Measurements from ENCODE around the gene NKIRAS2.

The NKIRAS2 gene

DNA sequence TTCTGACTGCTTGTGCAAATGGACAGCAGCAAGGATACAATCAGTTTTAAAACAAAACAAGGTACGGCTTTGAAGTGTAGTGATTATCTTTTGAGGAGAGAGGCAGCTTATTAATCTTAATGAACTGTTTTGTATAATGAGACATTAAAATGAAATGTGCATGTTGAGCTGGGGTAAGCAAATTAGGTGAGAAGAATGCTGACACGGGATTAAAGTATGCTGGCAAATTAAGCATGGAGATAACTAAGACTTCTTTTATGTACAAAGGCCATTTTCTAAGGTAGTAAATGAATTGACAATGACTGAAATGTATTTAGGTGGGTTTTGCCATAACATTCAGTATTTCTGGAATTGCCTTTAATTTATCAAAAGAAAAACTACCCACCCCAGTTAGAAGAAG lies 21.4 kb upstream of the NKIRAS2 start:
- TF ChIP-seq, protein P1, sequence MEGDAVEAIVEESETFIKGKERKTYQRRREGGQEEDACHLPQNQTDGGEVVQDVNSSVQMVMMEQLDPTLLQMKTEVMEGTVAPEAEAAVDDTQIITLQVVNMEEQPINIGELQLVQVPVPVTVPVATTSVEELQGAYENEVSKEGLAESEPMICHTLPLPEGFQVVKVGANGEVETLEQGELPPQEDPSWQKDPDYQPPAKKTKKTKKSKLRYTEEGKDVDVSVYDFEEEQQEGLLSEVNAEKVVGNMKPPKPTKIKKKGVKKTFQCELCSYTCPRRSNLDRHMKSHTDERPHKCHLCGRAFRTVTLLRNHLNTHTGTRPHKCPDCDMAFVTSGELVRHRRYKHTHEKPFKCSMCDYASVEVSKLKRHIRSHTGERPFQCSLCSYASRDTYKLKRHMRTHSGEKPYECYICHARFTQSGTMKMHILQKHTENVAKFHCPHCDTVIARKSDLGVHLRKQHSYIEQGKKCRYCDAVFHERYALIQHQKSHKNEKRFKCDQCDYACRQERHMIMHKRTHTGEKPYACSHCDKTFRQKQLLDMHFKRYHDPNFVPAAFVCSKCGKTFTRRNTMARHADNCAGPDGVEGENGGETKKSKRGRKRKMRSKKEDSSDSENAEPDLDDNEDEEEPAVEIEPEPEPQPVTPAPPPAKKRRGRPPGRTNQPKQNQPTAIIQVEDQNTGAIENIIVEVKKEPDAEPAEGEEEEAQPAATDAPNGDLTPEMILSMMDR (IDR thresholded peaks at IDR 0.05; ENCODE audit: low read length, missing control alignments), result no peak
- DNase-seq (ENCODE audit: low read depth), result no peak
- H3K4me3 ChIP-seq (replicated peaks; ENCODE audit: low read depth, low read length), result no peak overlapping the region

DNA sequence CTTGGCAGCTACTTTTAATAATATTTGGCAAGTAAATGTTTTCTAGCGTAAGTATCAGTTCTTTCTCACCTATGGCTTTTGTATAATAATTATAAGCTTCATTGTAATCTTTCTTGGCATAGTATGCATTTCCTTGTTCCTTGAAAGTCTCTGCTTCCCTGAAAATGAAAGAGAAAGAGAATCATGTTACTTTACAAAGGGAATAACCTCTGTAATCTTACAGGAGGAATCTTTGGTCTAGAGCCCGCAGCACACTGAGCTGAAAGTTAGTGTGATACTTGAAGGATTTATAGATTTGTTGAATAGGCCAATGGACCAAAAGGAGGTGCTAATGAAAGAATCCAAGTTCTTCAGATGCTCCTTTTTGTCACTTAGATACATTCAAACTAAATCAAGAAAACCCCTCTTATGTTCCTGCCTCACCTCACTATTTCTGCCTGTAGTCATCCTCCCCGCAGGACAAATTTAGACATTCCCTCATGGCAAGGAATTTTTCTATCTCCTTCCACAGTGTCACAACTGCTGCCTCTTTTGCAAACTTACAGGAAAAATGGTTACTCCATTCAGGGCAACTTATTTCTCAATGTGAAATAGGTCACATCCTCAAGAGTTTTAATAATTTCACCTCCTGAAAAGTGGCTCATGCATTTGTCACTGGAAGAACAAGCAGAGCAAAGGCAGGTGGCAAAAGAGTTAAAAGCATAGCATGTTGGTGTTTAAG lies 19.3 kb upstream of the NKIRAS2 start:
- no peak for DNase-seq (ENCODE audit: low read depth)
- TF ChIP-seq, protein P1 (IDR thresholded peaks at IDR 0.05; ENCODE audit: low read length, missing control alignments), result no peak
- H3K4me3 ChIP-seq (replicated peaks; ENCODE audit: low read depth, low read length), result no peak overlapping the region

DNA sequence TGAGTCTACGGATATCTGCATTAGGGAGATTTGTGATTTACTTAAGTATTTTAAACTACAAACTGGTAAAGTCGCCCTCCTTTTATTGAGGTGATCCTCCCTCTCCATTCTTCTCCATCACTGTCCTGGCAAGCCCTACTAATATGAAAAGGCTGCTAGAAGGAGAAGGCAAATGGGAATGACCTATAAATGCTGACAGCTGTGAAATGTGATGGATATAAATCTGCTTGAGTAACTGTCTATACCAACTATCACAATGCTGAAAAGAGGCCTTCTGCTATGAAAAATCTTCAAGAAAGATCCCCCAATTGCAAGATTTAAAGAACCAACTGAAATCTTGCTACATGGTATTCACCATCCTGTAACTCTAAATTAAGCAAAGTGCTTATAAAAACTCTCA lies 18.2 kb upstream of the NKIRAS2 start:
- H3K4me3 ChIP-seq (replicated peaks; ENCODE audit: low read depth, low read length), result no peak overlapping the region
- DNase-seq (ENCODE audit: low read depth), result no peak
- TF ChIP-seq, protein P1 (IDR thresholded peaks at IDR 0.05; ENCODE audit: low read length, missing control alignments), result no peak

DNA sequence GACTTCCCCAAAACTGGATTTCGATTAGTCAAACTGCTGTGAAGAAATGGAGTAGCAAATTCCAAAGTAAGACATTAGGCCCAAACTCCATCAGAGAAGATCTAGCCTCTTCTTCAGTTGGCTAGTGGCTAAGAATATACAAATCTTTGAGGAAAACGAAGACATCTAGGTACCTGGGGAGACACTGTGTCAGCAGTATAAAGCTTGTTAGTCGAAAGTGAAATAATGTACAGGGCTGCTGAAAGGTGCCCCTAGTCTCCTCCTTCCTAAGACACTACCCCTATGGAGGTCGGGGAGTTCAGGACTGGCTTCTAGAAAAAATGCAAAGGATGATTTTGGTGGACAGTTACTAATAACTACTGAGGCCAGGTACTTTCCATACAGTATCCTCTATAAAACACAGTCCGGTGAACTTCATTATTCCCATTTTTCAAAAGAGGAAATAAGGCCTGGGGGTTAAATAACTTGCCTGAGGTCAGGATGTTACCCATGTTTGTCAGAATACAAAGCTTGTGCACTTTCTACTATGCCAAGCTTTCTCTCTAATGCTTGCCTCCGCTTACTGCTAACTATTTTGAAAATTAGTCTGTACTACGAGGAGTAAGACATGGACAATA lies 17.6 kb upstream of the NKIRAS2 start:
- DNase-seq (ENCODE audit: low read depth), result no peak
- TF ChIP-seq, protein P1 (IDR thresholded peaks at IDR 0.05; ENCODE audit: low read length, missing control alignments), result no peak
- H3K4me3 ChIP-seq (replicated peaks; ENCODE audit: low read depth, low read length), result no peak overlapping the region

DNA sequence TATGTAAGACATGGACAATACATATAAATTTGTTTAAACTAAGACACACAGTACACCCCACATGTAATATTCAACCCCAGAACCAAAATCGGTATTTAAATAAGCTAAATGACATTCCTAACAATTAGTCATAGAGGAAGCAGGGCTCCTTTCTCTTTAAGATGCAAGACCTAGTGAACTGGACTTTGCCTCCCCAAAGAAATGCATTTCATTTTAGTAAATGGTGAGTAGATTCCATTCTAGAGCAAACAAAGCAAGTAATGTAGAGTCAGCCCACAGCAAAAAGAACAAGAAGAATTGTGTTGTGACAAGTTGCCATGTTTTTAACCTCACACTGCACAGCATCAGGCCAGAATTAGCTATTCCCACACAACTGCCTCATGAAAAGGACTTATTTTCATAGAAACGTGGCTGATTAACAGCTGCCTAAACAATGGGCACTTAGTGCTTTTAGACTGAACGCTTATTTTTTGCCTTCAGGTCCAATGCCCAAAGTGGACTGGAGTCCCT lies 17.0 kb upstream of the NKIRAS2 start:
- DNase-seq (ENCODE audit: low read depth), result no peak
- TF ChIP-seq, protein P1 (IDR thresholded peaks at IDR 0.05; ENCODE audit: low read length, missing control alignments), result no peak

DNA sequence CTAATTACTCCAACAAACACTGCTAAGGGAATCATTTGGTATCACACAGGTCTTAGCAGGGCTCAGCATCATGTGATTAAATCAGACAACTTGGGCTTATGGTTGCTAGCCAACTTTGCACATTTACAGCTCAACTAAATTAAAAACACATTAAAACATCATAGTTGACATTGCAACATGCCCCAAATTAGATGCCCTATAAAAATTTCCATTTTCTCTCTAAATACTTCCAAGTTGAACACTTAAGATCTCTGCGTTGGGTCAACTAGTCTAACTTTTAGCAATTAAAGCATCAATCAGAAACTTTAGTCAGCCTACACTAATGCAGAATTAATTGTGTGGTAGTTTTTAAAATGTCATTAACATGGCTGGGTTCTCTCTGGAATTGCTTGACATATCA lies 14.7 kb upstream of the NKIRAS2 start:
- no peak overlapping the region for H3K4me3 ChIP-seq (replicated peaks; ENCODE audit: low read depth, low read length)
- DNase-seq (ENCODE audit: low read depth), result no peak
- TF ChIP-seq, protein P1 (IDR thresholded peaks at IDR 0.05; ENCODE audit: low read length, missing control alignments), result no peak

More for the DNA sequence above, 17.0 kb upstream of the NKIRAS2 start:
- H3K4me3 ChIP-seq (replicated peaks; ENCODE audit: low read depth, low read length), result no peak overlapping the region

Data from fibroblast of pulmonary artery (primary cell).